Right atrium auricular region (tissue), 2 donors: ENCODE measurements around the gene CDK7. TPM values are rescaled to one million over a fixed set of nuclear protein-coding genes. Genes with fewer than 3 reads are reported as not detected.

Experiments
- DNase-seq: peaks from one replicate; pipeline ENCODE4 v3.0.0-alpha.2; 2019; ENCODE audit warnings: low spot score
- H3K27ac ChIP-seq, 2 donors: fragments of 200-600 bp; sonication (generic); 1 replicate in 1 of 2; 2 replicates in 1 of 2; pipeline ENCODE4 v1.5.1; 2016 to 2019
- H3K27me3 ChIP-seq, 2 donors: fragments of 200-600 bp; sonication (generic); one replicate each; pipeline versions ENCODE4 v1.5.1 to v1.6.0; 2017 to 2019
- H3K36me3 ChIP-seq: fragments of 200-600 bp; sonication (generic); one replicate; pipeline ENCODE4 v1.5.1; 2016
- H3K4me1 ChIP-seq, 2 donors: fragments of 200-600 bp; sonication (generic); one replicate each; pipeline versions ENCODE4 v1.5.1 to v1.6.0; 2017 to 2019
- H3K4me3 ChIP-seq, 2 donors: fragments of 200-600 bp; sonication (generic); 1 replicate in 1 of 2; 2 replicates in 1 of 2; pipeline ENCODE4 v1.5.1; 2017 to 2019; ENCODE audit warnings: mild to moderate bottlenecking in 1 of 2, moderate library complexity in 1 of 2
- H3K9me3 ChIP-seq, 2 donors: fragments of 200-600 bp; sonication (generic); one replicate each; pipeline ENCODE4 v1.5.1; 2019
- CTCF ChIP-seq, 2 donors: fragments of 200-600 bp; sonication (generic); IDR thresholded peaks; one replicate each; pipeline ENCODE4 v1.5.1; 2019; ENCODE audit warnings: antibody characterized with exemption in 2 of 2
- total RNA-seq, 2 donors: library from RNA; depleted of rRNA; stranded (reverse); fragments of >200 nt; gene quantifications; one replicate each; pipeline ENCODE4 v1.1.0, GENCODE V29; 2016

The CDK7 gene
- total RNA-seq, 2 donors from 2014 or later, result 9.2 to 11.3 TPM

GRCh38 chr5:69285448-69286116 lies 50.9 kb downstream of the CDK7 start:
- H3K9me3 ChIP-seq, result no peaks in the 10 kb centered on the region
- H3K4me3 ChIP-seq, result no peak overlapping the region
- no peak for DNase-seq
- H3K27ac ChIP-seq, result no peak overlapping the region
- no peaks in the 10 kb centered on the region for H3K4me1 ChIP-seq
- H3K27me3 ChIP-seq, result no peaks in the 10 kb centered on the region
- peaks cover 8% of the 10 kb centered on the region for H3K36me3 ChIP-seq
- no peak for TF ChIP-seq CTCF (IDR thresholded peaks at IDR 0.05)

GRCh38 chr5:69288069-69288468 lies 53.4 kb downstream of the CDK7 start:
- no peak overlapping the region for H3K4me3 ChIP-seq
- H3K4me1 ChIP-seq, result no peaks in the 10 kb centered on the region
- H3K27me3 ChIP-seq, result no peaks in the 10 kb centered on the region
- TF ChIP-seq CTCF (IDR thresholded peaks at IDR 0.05), result no peak
- no peak overlapping the region for H3K27ac ChIP-seq
- no peak for DNase-seq
- H3K9me3 ChIP-seq, result no peaks in the 10 kb centered on the region
- peaks cover 5% of the 10 kb centered on the region for H3K36me3 ChIP-seq

- no peak for DNase-seq
These were observed 54.0 kb downstream of the CDK7 start for GRCh38 chr5:69288688-69289087.

GRCh38 chr5:69292306-69292705 lies 57.6 kb downstream of the CDK7 start:
- TF ChIP-seq CTCF (IDR thresholded peaks at IDR 0.05), result no peak
- H3K27ac ChIP-seq, result no peak overlapping the region
- DNase-seq, result no peak
- no peaks in the 10 kb centered on the region for H3K36me3 ChIP-seq
- H3K4me3 ChIP-seq, result no peak overlapping the region
- no peaks in the 10 kb centered on the region for H3K4me1 ChIP-seq
- H3K9me3 ChIP-seq, result no peaks in the 10 kb centered on the region
- no peaks in the 10 kb centered on the region for H3K27me3 ChIP-seq

More at GRCh38 chr5:69288688-69289087, 54.0 kb downstream of the CDK7 start:
- H3K9me3 ChIP-seq, result no peaks in the 10 kb centered on the region
- H3K27me3 ChIP-seq, result no peaks in the 10 kb centered on the region
- H3K27ac ChIP-seq, result no peak overlapping the region
- no peaks in the 10 kb centered on the region for H3K4me1 ChIP-seq
- no peak overlapping the region for H3K4me3 ChIP-seq
- TF ChIP-seq CTCF (IDR thresholded peaks at IDR 0.05), result no peak
- peaks cover 5% of the 10 kb centered on the region for H3K36me3 ChIP-seq

GRCh38 chr5:69293882-69294281 lies 59.2 kb downstream of the CDK7 start:
- no peak for DNase-seq
- no peak for TF ChIP-seq CTCF (IDR thresholded peaks at IDR 0.05)
- Histone ChIP-seq H3K36me3 (no peaks in the 10 kb centered on the region), H3K9me3 (no peaks in the 10 kb centered on the region), H3K4me1 (no peaks in the 10 kb centered on the region), H3K27me3 (no peaks in the 10 kb centered on the region), H3K4me3 (no peak overlapping the region), H3K27ac (no peak overlapping the region)
